ENCODE results near the gene PPIE.
"Not testable (repeated sequence)": the region's sequence is repeated elsewhere in the genome, so short reads cannot be mapped to it uniquely, and the experiment has no call there.

Gene PPIE

GRCh38 chr1:39763619-39764374 is 25.1 kb downstream of the PPIE start:
- peaks cover 10% of the 10 kb centered on the region for H3K36me3 Mint-ChIP-seq (ENCODE audit: insufficient read depth)
- not testable (repeated sequence) for H3K27ac Mint-ChIP-seq (ENCODE audit: low read depth); H3K4me1 Mint-ChIP-seq; DNase-seq (ENCODE audit: low spot score in 2 of 2); H3K9me3 Mint-ChIP-seq; H3K27me3 Mint-ChIP-seq; H3K4me3 Mint-ChIP-seq; ATAC-seq (replicated peaks; ENCODE audit: extremely low read depth, poor library complexity, severe bottlenecking)

GRCh38 chr1:39764512-39764911 is 25.8 kb downstream of the PPIE start:
- not testable (repeated sequence) for H3K27ac Mint-ChIP-seq (ENCODE audit: low read depth); H3K4me3 Mint-ChIP-seq; H3K9me3 Mint-ChIP-seq; DNase-seq (ENCODE audit: low spot score in 2 of 2); H3K36me3 Mint-ChIP-seq (ENCODE audit: insufficient read depth); ATAC-seq (replicated peaks; ENCODE audit: extremely low read depth, poor library complexity, severe bottlenecking); H3K27me3 Mint-ChIP-seq; H3K4me1 Mint-ChIP-seq

- H3K4me3 Mint-ChIP-seq, result not testable (repeated sequence)
Observed at GRCh38 chr1:39766466-39766865, 27.8 kb downstream of the PPIE start.

GRCh38 chr1:39769502-39769901 is 30.8 kb downstream of the PPIE start:
- DNase-seq (ENCODE audit: low spot score in 2 of 2); H3K27me3 Mint-ChIP-seq; H3K4me3 Mint-ChIP-seq; H3K36me3 Mint-ChIP-seq (ENCODE audit: insufficient read depth); H3K4me1 Mint-ChIP-seq; H3K27ac Mint-ChIP-seq (ENCODE audit: low read depth); ATAC-seq (replicated peaks; ENCODE audit: extremely low read depth, poor library complexity, severe bottlenecking); H3K9me3 Mint-ChIP-seq: not testable (repeated sequence)

More at GRCh38 chr1:39766466-39766865, 27.8 kb downstream of the PPIE start:
- not testable (repeated sequence) for H3K9me3 Mint-ChIP-seq; DNase-seq (ENCODE audit: low spot score in 2 of 2); H3K4me1 Mint-ChIP-seq; H3K36me3 Mint-ChIP-seq (ENCODE audit: insufficient read depth); H3K27ac Mint-ChIP-seq (ENCODE audit: low read depth); H3K27me3 Mint-ChIP-seq; ATAC-seq (replicated peaks; ENCODE audit: extremely low read depth, poor library complexity, severe bottlenecking)

- H3K27ac Mint-ChIP-seq (ENCODE audit: low read depth); H3K27me3 Mint-ChIP-seq; H3K9me3 Mint-ChIP-seq; H3K4me3 Mint-ChIP-seq; H3K4me1 Mint-ChIP-seq; DNase-seq (ENCODE audit: low spot score in 2 of 2); H3K36me3 Mint-ChIP-seq (ENCODE audit: insufficient read depth): not testable (repeated sequence)
- peak; percentile 78 for ATAC-seq (replicated peaks; ENCODE audit: extremely low read depth, poor library complexity, severe bottlenecking)
Observed at GRCh38 chr1:39770100-39771021, 31.7 kb downstream of the PPIE start.

- not testable (repeated sequence) for H3K4me3 Mint-ChIP-seq; H3K4me1 Mint-ChIP-seq; H3K27me3 Mint-ChIP-seq; H3K9me3 Mint-ChIP-seq; DNase-seq (ENCODE audit: low spot score in 2 of 2); H3K27ac Mint-ChIP-seq (ENCODE audit: low read depth); H3K36me3 Mint-ChIP-seq (ENCODE audit: insufficient read depth)
- ATAC-seq (replicated peaks; ENCODE audit: extremely low read depth, poor library complexity, severe bottlenecking), result peak; percentile 31
Observed at GRCh38 chr1:39771022-39771532, 32.4 kb downstream of the PPIE start, which contains the start of gene OXCT2. Gene OXCT2 (minus strand): TSS chr1:39771348. CDS start chr1:39771255, 93 bp downstream.

- not testable (repeated sequence) for H3K4me3 Mint-ChIP-seq; H3K27me3 Mint-ChIP-seq; H3K36me3 Mint-ChIP-seq (ENCODE audit: insufficient read depth); DNase-seq (ENCODE audit: low spot score in 2 of 2); H3K27ac Mint-ChIP-seq (ENCODE audit: low read depth); H3K9me3 Mint-ChIP-seq; H3K4me1 Mint-ChIP-seq
- peak; percentile 39 for ATAC-seq (replicated peaks; ENCODE audit: extremely low read depth, poor library complexity, severe bottlenecking)
Observed at GRCh38 chr1:39773369-39773979, 34.8 kb downstream of the PPIE start.

GRCh38 chr1:39775141-39775540 is 36.5 kb downstream of the PPIE start:
- H3K4me1 Mint-ChIP-seq; H3K9me3 Mint-ChIP-seq; H3K27ac Mint-ChIP-seq (ENCODE audit: low read depth); H3K4me3 Mint-ChIP-seq; H3K27me3 Mint-ChIP-seq; H3K36me3 Mint-ChIP-seq (ENCODE audit: insufficient read depth); ATAC-seq (replicated peaks; ENCODE audit: extremely low read depth, poor library complexity, severe bottlenecking); DNase-seq (ENCODE audit: low spot score in 2 of 2): not testable (repeated sequence)

GRCh38 chr1:39775676-39776399 is 37.2 kb downstream of the PPIE start:
- DNase-seq (ENCODE audit: low spot score in 2 of 2); H3K27ac Mint-ChIP-seq (ENCODE audit: low read depth); ATAC-seq (replicated peaks; ENCODE audit: extremely low read depth, poor library complexity, severe bottlenecking); H3K9me3 Mint-ChIP-seq; H3K27me3 Mint-ChIP-seq; H3K4me1 Mint-ChIP-seq; H3K4me3 Mint-ChIP-seq; H3K36me3 Mint-ChIP-seq (ENCODE audit: insufficient read depth): not testable (repeated sequence)

- Mint-ChIP-seq H3K27ac (ENCODE audit: low read depth) (no peak overlapping the region), H3K27me3 (no peaks in the 10 kb centered on the region), H3K9me3 (no peaks in the 10 kb centered on the region), H3K36me3 (ENCODE audit: insufficient read depth) (peaks cover 1% of the 10 kb centered on the region), H3K4me1 (peaks cover 5% of the 10 kb centered on the region), H3K4me3 (no peak overlapping the region)
- ATAC-seq (replicated peaks; ENCODE audit: extremely low read depth, poor library complexity, severe bottlenecking) (no peak), DNase-seq (ENCODE audit: low spot score in 2 of 2) (no peak)
Observed at GRCh38 chr1:39776400-39776713, 37.7 kb downstream of the PPIE start.

- no peaks in the 10 kb centered on the region for H3K27me3 Mint-ChIP-seq
- H3K27ac Mint-ChIP-seq (ENCODE audit: low read depth), result no peak overlapping the region
- no peak for ATAC-seq (replicated peaks; ENCODE audit: extremely low read depth, poor library complexity, severe bottlenecking)
- H3K36me3 Mint-ChIP-seq (ENCODE audit: insufficient read depth), result peaks cover 1% of the 10 kb centered on the region
- H3K4me1 Mint-ChIP-seq, result peaks cover 5% of the 10 kb centered on the region
- no peaks in the 10 kb centered on the region for H3K9me3 Mint-ChIP-seq
- H3K4me3 Mint-ChIP-seq, result no peak overlapping the region
- no peak for DNase-seq (ENCODE audit: low spot score in 2 of 2)
Observed at GRCh38 chr1:39776886-39777285, 38.2 kb downstream of the PPIE start.

GRCh38 chr1:39777306-39777705 is 38.6 kb downstream of the PPIE start:
- H3K4me3 Mint-ChIP-seq, result no peak overlapping the region
- H3K27ac Mint-ChIP-seq (ENCODE audit: low read depth), result no peak overlapping the region
- H3K36me3 Mint-ChIP-seq (ENCODE audit: insufficient read depth), result peaks cover under 1% of the 10 kb centered on the region
- H3K4me1 Mint-ChIP-seq, result peaks cover 5% of the 10 kb centered on the region
- H3K9me3 Mint-ChIP-seq, result no peaks in the 10 kb centered on the region
- no peak for DNase-seq (ENCODE audit: low spot score in 2 of 2)
- H3K27me3 Mint-ChIP-seq, result no peaks in the 10 kb centered on the region
- no peak for ATAC-seq (replicated peaks; ENCODE audit: extremely low read depth, poor library complexity, severe bottlenecking)

Measured in central memory CD8-positive, alpha-beta T cell (primary cell).